AG04449 (cell line): ENCODE results near the gene LRRC37A3.
"Not testable (repeated sequence)": the region's sequence is repeated elsewhere in the genome, so short reads cannot be mapped to it uniquely, and the experiment has no call there.

Experiments
- CTCF ChIA-PET: fragments of 350-600 bp; formaldehyde crosslinking; extraction: SDS; loops from one replicate; lab custom pipeline; 2021; ENCODE audit warnings: antibody characterized with exemption; lab: Yijun Ruan, JAX
- POLR2A ChIA-PET: fragments of 400-600, 350-600 bp; formaldehyde crosslinking; extraction: SDS; loops from one replicate; lab custom pipeline; 2020; ENCODE audit warnings: antibody characterized with exemption, inconsistent platforms; lab: Yijun Ruan, JAX
- DNase-seq: peaks from one replicate; pipeline ENCODE4 v3.0.0-alpha.2; 2010; ENCODE audit warnings: low read depth, low spot score
- H3K4me3 ChIP-seq: 2 replicates; pipeline ENCODE4 v1.5.1; 2011; ENCODE audit warnings: low read depth, mild to moderate bottlenecking, control low read depth, low read length
- TF ChIP-seq, protein P1 (sequence below): IDR thresholded peaks from one replicate; pipeline ENCODE4 v1.5.1; 2011; ENCODE audit warnings: mild to moderate bottlenecking, moderate library complexity, low read length, control low read depth, inconsistent platforms; ENCODE audit not compliant: insufficient read depth; ENCODE audit errors: missing control alignments

The LRRC37A3 gene

DNA sequence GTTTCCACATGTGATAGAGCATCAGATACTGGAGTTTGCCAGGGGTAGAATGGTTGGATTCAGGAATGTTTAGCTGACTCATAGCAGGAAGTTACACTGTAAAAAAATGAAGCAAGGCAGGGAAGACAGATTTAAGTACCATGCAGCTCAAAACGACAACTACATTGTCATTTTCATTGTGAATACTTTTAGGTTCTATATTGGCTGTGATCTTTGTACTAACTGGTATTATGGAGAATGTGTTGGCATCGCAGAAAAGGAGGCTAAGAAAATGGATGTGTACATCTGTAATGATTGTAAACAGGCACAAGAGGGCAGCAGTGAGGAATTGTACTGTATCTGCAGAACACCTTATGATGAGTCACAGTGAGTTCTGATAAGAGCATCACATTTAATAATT is 8.2 kb upstream of the LRRC37A3 start:
- H3K4me3 ChIP-seq, POLR2A ChIA-PET, DNase-seq: not testable (repeated sequence)
- CTCF ChIA-PET: interaction anchor here (0.6 to 1.7 kb wide), 9 partner anchors 8 to 505 kb away, joined by 3 to 17 read pairs (median 4); partner anchors contain the start of gene LRRC37A3
- TF ChIP-seq, protein P1, sequence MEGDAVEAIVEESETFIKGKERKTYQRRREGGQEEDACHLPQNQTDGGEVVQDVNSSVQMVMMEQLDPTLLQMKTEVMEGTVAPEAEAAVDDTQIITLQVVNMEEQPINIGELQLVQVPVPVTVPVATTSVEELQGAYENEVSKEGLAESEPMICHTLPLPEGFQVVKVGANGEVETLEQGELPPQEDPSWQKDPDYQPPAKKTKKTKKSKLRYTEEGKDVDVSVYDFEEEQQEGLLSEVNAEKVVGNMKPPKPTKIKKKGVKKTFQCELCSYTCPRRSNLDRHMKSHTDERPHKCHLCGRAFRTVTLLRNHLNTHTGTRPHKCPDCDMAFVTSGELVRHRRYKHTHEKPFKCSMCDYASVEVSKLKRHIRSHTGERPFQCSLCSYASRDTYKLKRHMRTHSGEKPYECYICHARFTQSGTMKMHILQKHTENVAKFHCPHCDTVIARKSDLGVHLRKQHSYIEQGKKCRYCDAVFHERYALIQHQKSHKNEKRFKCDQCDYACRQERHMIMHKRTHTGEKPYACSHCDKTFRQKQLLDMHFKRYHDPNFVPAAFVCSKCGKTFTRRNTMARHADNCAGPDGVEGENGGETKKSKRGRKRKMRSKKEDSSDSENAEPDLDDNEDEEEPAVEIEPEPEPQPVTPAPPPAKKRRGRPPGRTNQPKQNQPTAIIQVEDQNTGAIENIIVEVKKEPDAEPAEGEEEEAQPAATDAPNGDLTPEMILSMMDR: peak; percentile 23

DNA sequence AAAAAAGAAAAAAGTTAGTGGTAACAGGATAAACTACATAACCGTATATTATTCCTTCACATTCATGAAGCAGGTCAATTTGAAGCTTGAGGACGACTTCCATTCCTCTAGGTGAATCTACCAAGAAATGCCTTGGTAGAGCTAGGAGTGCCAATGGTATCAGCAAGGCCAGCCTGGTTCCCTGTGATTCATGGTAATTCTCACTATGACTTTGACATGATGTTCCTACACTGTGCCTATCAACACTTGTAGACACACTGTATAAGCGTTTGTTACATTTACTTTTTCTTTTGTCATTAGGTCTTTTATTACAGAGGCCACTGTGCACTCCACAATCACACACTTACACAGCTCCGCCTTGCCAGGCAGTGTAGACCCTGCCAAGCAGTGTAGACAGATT is 7.2 kb upstream of the LRRC37A3 start:
- CTCF ChIA-PET: interaction anchor here (1.6 to 1.7 kb wide), 2 partner anchors 35 to 272 kb away, joined by 14 to 17 read pairs; no protein-coding TSS in a partner anchor

DNA sequence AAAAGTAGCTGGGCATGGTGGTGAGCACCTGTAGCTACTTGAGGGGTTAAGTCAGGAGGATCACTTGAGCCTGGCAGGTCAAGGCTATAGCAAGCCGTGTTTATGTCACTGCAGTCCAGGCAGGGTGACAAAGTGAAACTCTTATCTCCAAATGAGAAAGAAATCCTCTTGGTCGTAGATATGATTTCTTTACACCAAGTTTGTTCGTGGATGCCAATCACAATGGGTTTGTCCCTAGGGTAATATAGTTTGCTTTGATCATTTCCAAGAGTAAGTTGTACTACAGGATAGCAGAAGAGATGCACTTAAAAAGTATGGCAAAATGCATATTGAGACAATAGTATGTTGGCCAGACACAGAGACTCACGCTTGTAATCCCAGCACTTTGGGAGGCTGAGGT is 6.0 kb upstream of the LRRC37A3 start:
- POLR2A ChIA-PET, DNase-seq, CTCF ChIA-PET, H3K4me3 ChIP-seq: not testable (repeated sequence)

More for the DNA sequence above, 7.2 kb upstream of the LRRC37A3 start:
- POLR2A ChIA-PET, H3K4me3 ChIP-seq, DNase-seq: not testable (repeated sequence)

DNA sequence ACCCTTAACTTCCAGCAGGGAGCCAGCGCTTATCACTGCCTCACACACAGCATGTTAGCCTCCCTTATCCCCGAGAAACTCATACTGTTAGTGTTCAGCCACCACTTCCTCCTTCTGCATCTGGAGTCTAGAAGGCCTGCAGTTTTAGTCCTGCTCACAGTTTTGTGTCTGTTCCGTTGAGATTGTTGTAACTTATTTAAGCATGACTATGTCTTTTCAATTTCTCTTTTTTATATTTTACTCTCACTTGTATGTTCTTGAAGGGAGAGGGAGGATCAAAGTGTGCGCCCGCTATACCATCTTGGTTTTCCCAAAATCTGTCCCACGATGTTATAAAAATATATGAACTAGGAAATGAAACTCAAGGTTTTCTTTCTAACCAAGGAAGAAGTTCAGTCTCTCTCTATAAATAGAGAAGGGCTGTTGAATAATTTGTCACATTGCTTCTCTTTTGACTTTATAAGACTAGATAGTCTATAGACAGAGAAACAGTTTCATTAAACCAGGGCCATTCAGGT is 3.8 kb upstream of the LRRC37A3 start:
- POLR2A ChIA-PET, DNase-seq, H3K4me3 ChIP-seq: not testable (repeated sequence)
- CTCF ChIA-PET: interaction anchor here (0.9 to 1.7 kb wide), 2 partner anchors 37 to 38 kb away, joined by 3 read pairs; no protein-coding TSS in a partner anchor

DNA sequence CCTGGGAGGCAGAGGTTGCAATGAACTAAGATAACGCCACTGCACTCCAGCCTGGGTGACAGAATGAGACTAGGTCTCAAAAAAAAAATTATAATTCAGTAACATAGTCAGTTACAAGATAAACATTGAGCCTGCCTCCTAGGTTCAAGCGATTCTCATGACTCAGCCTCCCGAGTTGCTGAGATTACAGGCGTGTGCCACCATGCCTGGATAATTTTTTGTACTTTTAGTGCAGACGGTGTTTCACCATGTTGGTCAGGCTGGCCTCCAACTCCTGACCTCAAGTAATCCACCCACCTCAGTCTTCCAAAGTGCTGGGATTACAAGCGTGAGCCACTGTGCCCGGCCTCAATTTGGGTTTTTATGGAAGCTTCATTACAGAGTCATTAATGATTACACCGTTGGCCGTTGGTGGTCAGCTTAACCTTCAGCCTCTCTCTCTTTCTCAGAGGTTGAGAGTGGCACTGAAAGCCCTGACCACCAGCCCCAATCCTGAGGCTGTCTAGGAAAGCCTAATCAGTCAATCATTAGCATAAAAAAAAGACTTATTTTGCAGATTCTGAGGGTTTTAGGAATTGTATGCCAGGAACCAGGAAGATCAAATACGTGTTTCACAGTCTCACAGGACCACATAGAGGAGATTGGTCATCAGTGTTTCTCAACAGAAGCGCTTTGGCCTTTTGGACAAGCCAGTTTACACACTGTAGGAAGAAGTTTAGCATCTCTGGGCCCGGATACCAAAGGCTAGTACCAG is 1.3 kb upstream of the LRRC37A3 start:
- POLR2A ChIA-PET: no interaction called here
- CTCF ChIA-PET: interaction anchor here (1.0 to 2.4 kb wide), 5 partner anchors 18 to 289 kb away, joined by 3 to 14 read pairs (median 5); no protein-coding TSS in a partner anchor
- DNase-seq: no peak
- TF ChIP-seq, protein P1: no peak
- no peak overlapping the region for H3K4me3 ChIP-seq

DNA sequence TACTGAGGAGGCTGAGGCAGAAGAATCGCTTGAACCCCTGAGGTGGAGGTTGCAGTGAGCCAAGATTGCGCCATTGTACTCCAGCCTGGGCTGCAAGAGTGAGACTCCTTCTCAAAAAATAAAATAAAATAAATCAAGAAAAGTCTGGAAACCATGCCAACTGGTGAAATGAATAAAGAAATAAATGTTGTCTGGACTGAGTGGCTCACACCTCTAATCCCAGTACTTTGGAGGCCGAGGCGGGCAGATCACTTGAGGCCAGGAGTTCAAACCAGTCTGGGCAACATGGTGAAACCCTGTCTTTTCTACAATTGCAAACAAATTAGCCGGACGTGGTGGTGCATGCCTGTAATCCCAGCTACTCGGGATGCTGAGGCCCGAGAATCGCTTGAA is 744 bp upstream of the LRRC37A3 start:
- TF ChIP-seq, protein P1: no peak
- POLR2A ChIA-PET: interaction anchor here (1.2 kb wide), 1 partner anchor 137 kb away, joined by 3 read pairs; no protein-coding TSS in a partner anchor
- CTCF ChIA-PET: interaction anchor here (0.6 to 2.4 kb wide), 16 partner anchors 7 to 500 kb away, joined by 3 to 14 read pairs (median 4); no protein-coding TSS in a partner anchor
- peak overlapping the region; percentile 64 for H3K4me3 ChIP-seq
- DNase-seq: no peak

DNA sequence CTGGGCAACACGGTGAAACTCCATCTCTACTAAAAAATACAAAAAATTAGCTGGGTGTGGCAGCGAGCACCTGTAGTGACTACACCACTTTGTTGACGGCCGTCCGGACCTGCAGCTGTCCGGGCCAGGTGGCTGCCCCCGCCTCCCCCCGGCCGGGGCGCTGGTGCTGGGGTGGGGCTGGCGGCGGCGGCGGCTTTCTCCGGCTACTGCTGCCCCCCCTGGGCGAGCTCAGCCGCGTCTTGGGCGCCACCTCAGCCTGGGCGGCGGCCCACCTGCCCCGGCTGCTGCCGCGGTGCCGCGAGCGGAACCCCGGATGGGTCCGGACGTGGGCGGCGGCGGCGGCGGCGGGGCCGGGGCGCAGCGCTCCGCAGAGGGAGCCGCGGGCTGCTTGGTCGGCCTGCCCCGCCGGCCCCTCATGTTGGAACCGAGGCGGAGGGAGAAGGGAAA is 413 bp downstream of the LRRC37A3 start:
- DNase-seq: not testable (repeated sequence)
- CTCF ChIA-PET: interaction anchor here (0.9 to 2.4 kb wide), 12 partner anchors 8 to 499 kb away, joined by 3 to 14 read pairs (median 5); no protein-coding TSS in a partner anchor
- POLR2A ChIA-PET: interaction anchor here (0.8 to 1.2 kb wide), 2 partner anchors 41 to 136 kb away, joined by 3 to 4 read pairs; no protein-coding TSS in a partner anchor
- H3K4me3 ChIP-seq: peak overlapping the region; percentile 64

DNA sequence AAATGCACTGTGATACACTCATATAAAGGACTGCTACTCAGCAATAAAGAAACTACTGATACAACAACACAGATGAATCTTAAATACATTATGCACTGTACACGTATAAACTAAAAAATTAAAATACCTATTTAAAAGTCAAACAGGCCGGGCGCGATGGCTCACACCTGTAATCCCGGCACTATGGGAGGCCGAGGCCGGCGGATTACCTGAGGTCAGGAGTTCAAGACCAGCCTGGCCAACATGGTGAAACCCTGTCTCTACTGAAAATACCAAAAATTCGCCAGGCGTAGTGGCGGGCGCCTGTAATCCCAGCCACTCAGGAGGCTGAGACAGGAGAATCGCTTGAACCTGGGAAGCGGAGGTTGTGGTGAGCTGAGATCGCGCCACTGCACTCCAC is 1.7 kb downstream of the LRRC37A3 start:
- POLR2A ChIA-PET, DNase-seq, H3K4me3 ChIP-seq, CTCF ChIA-PET: not testable (repeated sequence)

DNA sequence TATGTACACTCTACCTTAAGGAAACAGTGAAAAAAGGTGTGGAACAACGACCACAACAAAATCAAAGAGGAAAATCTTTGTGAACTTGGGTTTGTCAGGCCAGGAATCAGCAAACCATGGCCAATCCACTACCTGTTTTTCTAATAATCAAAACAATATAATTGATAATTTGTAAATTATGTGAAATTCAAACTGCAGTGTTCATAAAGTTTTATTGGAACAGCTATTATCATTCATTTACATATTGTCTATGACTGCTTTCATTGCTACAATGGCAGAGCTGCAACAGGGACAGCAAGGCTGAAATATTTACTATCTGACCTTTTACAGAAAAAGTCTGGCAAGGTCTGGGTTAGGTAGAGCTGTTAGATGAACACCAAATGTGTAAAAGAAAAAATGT is 4.0 kb downstream of the LRRC37A3 start:
- H3K4me3 ChIP-seq, CTCF ChIA-PET, DNase-seq, POLR2A ChIA-PET: not testable (repeated sequence)

DNA sequence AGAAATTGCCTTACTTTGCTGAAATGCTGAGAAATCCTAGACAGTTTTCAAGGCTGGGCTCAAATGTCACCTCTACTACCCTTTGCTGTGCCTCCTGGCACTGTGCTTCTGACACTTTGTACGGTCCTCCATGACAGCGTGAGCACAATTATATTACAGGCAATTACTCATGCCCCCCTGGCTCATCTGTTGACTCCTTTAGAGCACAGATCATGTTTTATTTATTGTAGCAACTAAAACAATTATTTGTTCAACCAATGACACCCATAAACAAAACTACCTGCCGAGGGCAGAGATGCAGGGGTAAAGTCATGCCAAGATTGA is 9.1 kb downstream of the LRRC37A3 start:
- POLR2A ChIA-PET, DNase-seq, H3K4me3 ChIP-seq, CTCF ChIA-PET: not testable (repeated sequence)

DNA sequence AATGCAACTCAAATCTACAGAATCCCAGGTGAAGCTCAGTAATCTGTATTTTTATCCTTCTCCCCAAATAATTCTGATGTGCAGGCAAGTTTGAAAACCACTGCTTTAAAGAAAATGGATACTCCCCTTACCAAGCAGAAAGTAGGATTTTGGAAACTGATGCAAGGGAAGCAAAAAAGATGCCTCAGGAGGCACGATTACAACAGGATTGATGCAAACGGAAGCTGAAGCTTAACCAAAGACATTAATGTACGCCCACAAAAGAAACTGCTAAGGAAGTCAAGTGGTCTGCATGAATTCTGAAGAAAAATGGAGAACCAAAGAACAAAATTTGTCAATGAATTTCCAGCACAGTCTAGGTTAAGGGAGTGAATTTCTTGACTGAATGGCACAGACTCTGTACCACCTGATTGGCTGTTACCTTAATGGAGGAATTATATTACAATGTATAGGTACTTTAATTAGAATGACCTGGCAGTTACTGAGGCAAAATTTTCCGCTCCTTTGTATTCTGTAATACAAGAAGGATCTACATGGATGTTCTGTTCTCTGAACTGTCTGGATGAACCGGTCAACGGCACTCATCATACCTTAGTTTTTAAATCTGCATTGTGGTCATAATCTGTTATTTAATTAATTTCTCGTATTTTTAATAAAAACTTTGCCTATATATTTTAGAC is 9.6 kb downstream of the LRRC37A3 start:
- POLR2A ChIA-PET, DNase-seq, H3K4me3 ChIP-seq, CTCF ChIA-PET: not testable (repeated sequence)

DNA sequence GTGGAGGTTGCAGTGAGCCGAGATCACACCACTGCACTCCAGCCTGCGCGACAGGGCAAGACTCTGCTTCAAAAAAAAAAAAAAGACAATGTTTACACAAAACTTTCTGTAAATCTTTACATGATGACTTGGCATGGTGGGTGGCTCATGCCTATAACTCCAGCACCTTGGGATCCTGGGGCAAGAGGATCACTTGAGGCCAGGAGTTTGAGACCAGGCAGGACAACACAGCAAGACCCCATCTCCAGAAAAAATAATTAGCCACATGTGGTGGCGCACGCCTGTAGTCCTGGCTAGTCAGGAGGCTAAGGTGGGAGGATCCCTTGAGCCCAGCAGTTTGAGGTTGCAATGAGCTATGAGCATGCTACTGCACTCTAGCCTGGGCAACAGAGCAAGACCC is 15.2 kb downstream of the LRRC37A3 start:
- DNase-seq, H3K4me3 ChIP-seq, POLR2A ChIA-PET, CTCF ChIA-PET: not testable (repeated sequence)
